Suprapubic skin (tissue), 4 donors: Measurements from ENCODE around the gene S100A10. TPM values are rescaled to one million over a fixed set of nuclear protein-coding genes. Genes with fewer than 3 reads are reported as not detected.

Experiments
- DNase-seq, 2 donors: peaks; one replicate each; pipeline ENCODE4 v3.0.0-alpha.2; 2019; ENCODE audit warnings: low spot score in 2 of 2
- H3K27ac ChIP-seq: fragments of 200-600 bp; sonication (generic); one replicate; pipeline ENCODE4 v1.5.1; 2019
- H3K27me3 ChIP-seq: fragments of 200-600 bp; sonication (generic); one replicate; pipeline ENCODE4 v1.5.1; 2019
- H3K36me3 ChIP-seq: fragments of 200-600 bp; sonication (generic); one replicate; pipeline ENCODE4 v1.5.1; 2019
- H3K4me1 ChIP-seq: fragments of 200-600 bp; sonication (generic); one replicate; pipeline ENCODE4 v1.5.1; 2019
- H3K4me3 ChIP-seq: fragments of 200-600 bp; sonication (generic); one replicate; pipeline ENCODE4 v1.5.1; 2019; ENCODE audit warnings: mild to moderate bottlenecking
- H3K9me3 ChIP-seq: fragments of 200-600 bp; sonication (generic); one replicate; pipeline ENCODE4 v1.5.1; 2019
- EP300 ChIP-seq: sonication (generic); formaldehyde crosslinking; IDR thresholded peaks from one replicate; pipeline ENCODE4 v1.6.1; 2017; ENCODE audit warnings: antibody characterized with exemption
- POLR2A ChIP-seq, 2 donors: fragments of 450-650 bp; IDR thresholded peaks; one replicate each; pipeline ENCODE4 v1.6.1; 2017; ENCODE audit warnings: antibody characterized with exemption in 2 of 2, mild to moderate bottlenecking in 2 of 2, moderate library complexity in 2 of 2
- POLR2AphosphoS5 ChIP-seq, 3 donors: sonication (generic); formaldehyde crosslinking; IDR thresholded peaks; one replicate each; pipeline ENCODE4 v1.6.1; 2017; ENCODE audit warnings: antibody characterized with exemption in 3 of 3
- WGBS: methylation state at CpG from one replicate; pipeline ENCODE4 v1.1.5; 2018; 5-methylcytosine and 5-hydroxymethylcytosine counted together
- total RNA-seq, 4 donors: library from RNA; depleted of rRNA; stranded (reverse); fragments of >200 nt; gene quantifications; one replicate each; pipeline ENCODE4 v1.1.0, GENCODE V29; 2016
- TF ChIP-seq, protein P1 (sequence below), 2 donors: fragments of 200-600 bp in 1 of 2; fragments of 450-650 bp in 1 of 2; sonication (generic) in 1 of 2; IDR thresholded peaks; one replicate each; pipeline ENCODE4 v1.5.1; 2016 to 2019; ENCODE audit warnings: antibody characterized with exemption in 2 of 2, mild to moderate bottlenecking in 1 of 2, moderate library complexity in 1 of 2

The S100A10 gene
- total RNA-seq, 4 donors from 2014 or later, result 109 to 247 (median 171) TPM

DNA sequence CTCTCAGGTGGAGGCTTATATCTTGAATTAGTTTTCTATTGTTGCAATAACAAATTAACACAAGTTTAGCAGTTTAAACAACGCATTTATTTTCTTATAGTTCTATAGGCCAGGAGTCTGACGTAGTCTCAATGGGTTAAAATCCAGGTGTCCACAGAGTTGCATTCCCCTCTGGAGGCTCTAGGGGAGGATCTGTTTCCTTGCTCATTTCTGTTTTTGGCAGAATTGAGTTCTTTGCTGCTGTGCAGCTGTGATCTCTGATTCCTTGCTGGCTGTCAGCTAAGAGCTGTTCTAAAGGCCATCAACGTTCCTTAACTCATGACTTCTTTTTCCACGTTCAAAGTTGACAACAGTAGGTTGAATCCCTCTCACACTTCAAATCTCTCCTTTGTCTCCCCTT is 31.8 kb downstream of the S100A10 start:
- Histone ChIP-seq H3K4me3 (no peak overlapping the region), H3K4me1 (peaks cover 20% of the 10 kb centered on the region), H3K36me3 (no peaks in the 10 kb centered on the region), H3K27ac (no peak overlapping the region), H3K9me3 (no peaks in the 10 kb centered on the region), H3K27me3 (no peaks in the 10 kb centered on the region)
- no peak for DNase-seq
- TF ChIP-seq POLR2AphosphoS5 (IDR thresholded peaks at IDR 0.05), result no peak
- no peak for TF ChIP-seq EP300
- TF ChIP-seq, protein P1, sequence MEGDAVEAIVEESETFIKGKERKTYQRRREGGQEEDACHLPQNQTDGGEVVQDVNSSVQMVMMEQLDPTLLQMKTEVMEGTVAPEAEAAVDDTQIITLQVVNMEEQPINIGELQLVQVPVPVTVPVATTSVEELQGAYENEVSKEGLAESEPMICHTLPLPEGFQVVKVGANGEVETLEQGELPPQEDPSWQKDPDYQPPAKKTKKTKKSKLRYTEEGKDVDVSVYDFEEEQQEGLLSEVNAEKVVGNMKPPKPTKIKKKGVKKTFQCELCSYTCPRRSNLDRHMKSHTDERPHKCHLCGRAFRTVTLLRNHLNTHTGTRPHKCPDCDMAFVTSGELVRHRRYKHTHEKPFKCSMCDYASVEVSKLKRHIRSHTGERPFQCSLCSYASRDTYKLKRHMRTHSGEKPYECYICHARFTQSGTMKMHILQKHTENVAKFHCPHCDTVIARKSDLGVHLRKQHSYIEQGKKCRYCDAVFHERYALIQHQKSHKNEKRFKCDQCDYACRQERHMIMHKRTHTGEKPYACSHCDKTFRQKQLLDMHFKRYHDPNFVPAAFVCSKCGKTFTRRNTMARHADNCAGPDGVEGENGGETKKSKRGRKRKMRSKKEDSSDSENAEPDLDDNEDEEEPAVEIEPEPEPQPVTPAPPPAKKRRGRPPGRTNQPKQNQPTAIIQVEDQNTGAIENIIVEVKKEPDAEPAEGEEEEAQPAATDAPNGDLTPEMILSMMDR (IDR thresholded peaks at IDR 0.05), result no peak
- no peak for TF ChIP-seq POLR2A (IDR thresholded peaks at IDR 0.05)
- 42% methylated on average over 4 of the region's 4 CpGs for WGBS

- no peaks in the 10 kb centered on the region for H3K9me3 ChIP-seq
- TF ChIP-seq POLR2AphosphoS5 (IDR thresholded peaks at IDR 0.05), result no peak
- no peak for DNase-seq
- H3K4me3 ChIP-seq, result no peak overlapping the region
- no peaks in the 10 kb centered on the region for H3K27me3 ChIP-seq
- peaks cover 20% of the 10 kb centered on the region for H3K4me1 ChIP-seq
- WGBS, result 51% methylated on average over 2 of the region's 2 CpGs
- H3K27ac ChIP-seq, result no peak overlapping the region
- no peaks in the 10 kb centered on the region for H3K36me3 ChIP-seq
Measured at GRCh38 chr1:151960780-151961513, 32.7 kb downstream of the S100A10 start.

GRCh38 chr1:151958959-151959358 is 34.7 kb downstream of the S100A10 start:
- Histone ChIP-seq H3K27ac (no peak overlapping the region), H3K36me3 (no peaks in the 10 kb centered on the region), H3K4me3 (no peak overlapping the region), H3K4me1 (peaks cover 13% of the 10 kb centered on the region), H3K9me3 (no peaks in the 10 kb centered on the region), H3K27me3 (no peaks in the 10 kb centered on the region)
- WGBS, result 82% methylated on average over 2 of the region's 2 CpGs
- TF ChIP-seq POLR2A (IDR thresholded peaks at IDR 0.05), result no peak
- no peak for TF ChIP-seq EP300
- TF ChIP-seq POLR2AphosphoS5 (IDR thresholded peaks at IDR 0.05), result no peak
- TF ChIP-seq, protein P1 (IDR thresholded peaks at IDR 0.05), result no peak
- no peak for DNase-seq

DNA sequence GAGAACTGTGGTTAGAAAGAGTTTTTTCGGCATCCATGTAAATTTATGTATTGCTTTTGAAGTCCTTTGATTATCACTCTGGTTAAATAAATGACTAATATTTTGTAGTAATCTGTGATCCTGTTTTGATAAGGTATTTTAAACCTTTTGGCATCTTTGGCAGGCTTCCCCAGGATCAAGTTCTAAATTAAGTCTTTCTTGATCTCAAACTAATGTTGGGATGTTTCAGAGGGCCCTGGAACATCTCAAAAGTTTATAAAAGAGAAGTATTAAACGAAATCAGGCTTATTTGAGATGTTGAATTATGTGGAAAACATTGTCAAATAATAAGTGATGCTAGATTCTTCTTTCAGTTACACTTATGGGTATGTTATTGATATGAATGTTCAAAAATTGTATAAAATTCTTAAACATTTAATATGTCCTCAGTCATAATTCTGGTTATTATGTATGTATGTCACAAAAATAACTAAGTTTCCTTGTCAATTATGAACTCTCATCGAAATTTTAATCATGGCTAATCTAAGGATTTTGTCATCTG is 36.6 kb downstream of the S100A10 start:
- no peak overlapping the region for H3K27ac ChIP-seq
- WGBS, result 90% methylated on average over 3 of the region's 3 CpGs
- TF ChIP-seq POLR2A (IDR thresholded peaks at IDR 0.05) (no peak), POLR2AphosphoS5 (IDR thresholded peaks at IDR 0.05) (no peak), EP300 (no peak)
- TF ChIP-seq, protein P1 (IDR thresholded peaks at IDR 0.05), result no peak

GRCh38 chr1:151953409-151954094 is 40.1 kb downstream of the S100A10 start:
- peaks cover 9% of the 10 kb centered on the region for H3K4me1 ChIP-seq
- H3K27ac ChIP-seq, result no peak overlapping the region
- TF ChIP-seq, protein P1 (IDR thresholded peaks at IDR 0.05), result no peak
- TF ChIP-seq EP300, result no peak
- TF ChIP-seq POLR2A (IDR thresholded peaks at IDR 0.05), result no peak
- no peak for TF ChIP-seq POLR2AphosphoS5 (IDR thresholded peaks at IDR 0.05)
- no peak for DNase-seq
- no peaks in the 10 kb centered on the region for H3K36me3 ChIP-seq
- H3K9me3 ChIP-seq, result no peaks in the 10 kb centered on the region
- no peak overlapping the region for H3K4me3 ChIP-seq
- 90% methylated on average over 7 of the region's 7 CpGs for WGBS
- no peaks in the 10 kb centered on the region for H3K27me3 ChIP-seq

More for the DNA sequence above, 36.6 kb downstream of the S100A10 start:
- H3K9me3 ChIP-seq, result no peaks in the 10 kb centered on the region
- no peak overlapping the region for H3K4me3 ChIP-seq
- H3K36me3 ChIP-seq, result no peaks in the 10 kb centered on the region
- DNase-seq, result no peak
- H3K27me3 ChIP-seq, result no peaks in the 10 kb centered on the region
- peaks cover 10% of the 10 kb centered on the region for H3K4me1 ChIP-seq
